ENCODE measurements around the gene CLCN1. TPM values are rescaled to one million over a fixed set of nuclear protein-coding genes. Genes with fewer than 3 reads are reported as not detected.

CLCN1 gene
- total RNA-seq, 4 donors from 2014 or later: 0.24 to 0.79 TPM; not detected in 2

DNA sequence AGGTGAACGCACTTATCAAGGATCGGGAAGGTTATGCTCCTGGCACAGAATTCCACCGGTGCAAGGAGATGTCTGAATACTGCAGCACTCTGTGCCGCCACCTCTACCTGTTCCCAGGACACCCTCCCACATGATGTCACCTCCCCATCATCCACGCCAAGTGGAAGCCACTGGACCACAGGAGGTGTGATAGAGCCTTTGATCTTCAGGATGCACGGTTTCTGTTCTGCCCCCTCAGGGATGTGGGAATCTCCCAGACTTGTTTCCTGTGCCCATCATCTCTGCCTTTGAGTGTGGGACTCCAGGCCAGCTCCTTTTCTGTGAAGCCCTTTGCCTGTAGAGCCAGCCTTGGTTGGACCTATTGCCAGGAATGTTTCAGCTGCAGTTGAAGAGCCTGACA is 11.0 kb upstream of the CLCN1 start:
- ATAC-seq (ENCODE audit: low FRiP score) (no peak), DNase-seq (ENCODE audit: low spot score) (no peak)
- TF ChIP-seq, protein P1, sequence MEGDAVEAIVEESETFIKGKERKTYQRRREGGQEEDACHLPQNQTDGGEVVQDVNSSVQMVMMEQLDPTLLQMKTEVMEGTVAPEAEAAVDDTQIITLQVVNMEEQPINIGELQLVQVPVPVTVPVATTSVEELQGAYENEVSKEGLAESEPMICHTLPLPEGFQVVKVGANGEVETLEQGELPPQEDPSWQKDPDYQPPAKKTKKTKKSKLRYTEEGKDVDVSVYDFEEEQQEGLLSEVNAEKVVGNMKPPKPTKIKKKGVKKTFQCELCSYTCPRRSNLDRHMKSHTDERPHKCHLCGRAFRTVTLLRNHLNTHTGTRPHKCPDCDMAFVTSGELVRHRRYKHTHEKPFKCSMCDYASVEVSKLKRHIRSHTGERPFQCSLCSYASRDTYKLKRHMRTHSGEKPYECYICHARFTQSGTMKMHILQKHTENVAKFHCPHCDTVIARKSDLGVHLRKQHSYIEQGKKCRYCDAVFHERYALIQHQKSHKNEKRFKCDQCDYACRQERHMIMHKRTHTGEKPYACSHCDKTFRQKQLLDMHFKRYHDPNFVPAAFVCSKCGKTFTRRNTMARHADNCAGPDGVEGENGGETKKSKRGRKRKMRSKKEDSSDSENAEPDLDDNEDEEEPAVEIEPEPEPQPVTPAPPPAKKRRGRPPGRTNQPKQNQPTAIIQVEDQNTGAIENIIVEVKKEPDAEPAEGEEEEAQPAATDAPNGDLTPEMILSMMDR (IDR thresholded peaks at IDR 0.05): no peak

DNA sequence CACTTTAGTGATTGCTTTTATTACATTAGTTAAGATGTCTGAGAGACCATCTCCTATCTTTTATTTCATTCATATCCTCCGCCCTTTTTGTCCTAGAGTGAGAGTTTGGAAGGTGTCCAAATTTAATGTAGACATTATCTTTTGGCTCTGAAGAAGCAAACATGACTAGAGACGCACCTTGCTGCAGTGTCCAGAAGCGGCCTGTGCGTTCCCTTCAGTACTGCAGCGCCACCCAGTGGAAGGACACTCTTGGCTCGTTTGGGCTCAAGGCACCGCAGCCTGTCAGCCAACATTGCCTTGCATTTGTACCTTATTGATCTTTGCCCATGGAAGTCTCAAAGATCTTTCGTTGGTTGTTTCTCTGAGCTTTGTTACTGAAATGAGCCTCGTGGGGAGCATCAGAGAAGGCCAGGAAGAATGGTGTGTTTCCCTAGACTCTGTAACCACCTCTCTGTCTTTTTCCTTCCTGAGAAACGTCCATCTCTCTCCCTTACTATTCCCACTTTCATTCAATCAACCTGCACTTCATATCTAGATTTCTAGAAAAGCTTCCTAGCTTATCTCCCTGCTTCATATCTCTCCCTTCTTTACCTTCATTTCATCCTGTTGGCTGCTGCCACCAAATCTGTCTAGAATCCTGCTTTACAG is 10.4 kb upstream of the CLCN1 start:
- DNase-seq (ENCODE audit: low spot score): peak; percentile 75
- TF ChIP-seq, protein P1 (IDR thresholded peaks at IDR 0.05): no peak
- ATAC-seq (ENCODE audit: low FRiP score): no peak

DNA sequence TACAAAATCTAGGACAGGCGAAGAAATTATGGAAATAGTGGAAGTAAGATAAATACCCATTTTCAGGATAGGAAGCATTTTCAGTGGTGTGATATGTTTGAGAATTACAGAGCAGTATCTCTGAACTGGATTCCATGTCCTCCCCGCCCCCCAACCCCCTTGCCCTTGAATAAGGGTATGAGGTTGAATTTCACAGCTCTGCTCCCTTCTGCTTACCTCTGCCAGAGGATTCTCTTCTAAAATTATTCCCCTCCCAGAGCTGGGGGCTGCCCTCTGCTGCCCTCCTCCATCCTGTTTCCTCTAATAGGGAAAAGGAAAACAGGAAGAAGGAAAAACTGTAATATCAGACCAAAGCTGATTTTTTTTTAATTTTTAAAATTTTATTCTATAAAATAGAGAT is 7.3 kb upstream of the CLCN1 start:
- ATAC-seq (ENCODE audit: low FRiP score) (no peak), DNase-seq (ENCODE audit: low spot score) (no peak)
- TF ChIP-seq, protein P1 (IDR thresholded peaks at IDR 0.05): no peak

DNA sequence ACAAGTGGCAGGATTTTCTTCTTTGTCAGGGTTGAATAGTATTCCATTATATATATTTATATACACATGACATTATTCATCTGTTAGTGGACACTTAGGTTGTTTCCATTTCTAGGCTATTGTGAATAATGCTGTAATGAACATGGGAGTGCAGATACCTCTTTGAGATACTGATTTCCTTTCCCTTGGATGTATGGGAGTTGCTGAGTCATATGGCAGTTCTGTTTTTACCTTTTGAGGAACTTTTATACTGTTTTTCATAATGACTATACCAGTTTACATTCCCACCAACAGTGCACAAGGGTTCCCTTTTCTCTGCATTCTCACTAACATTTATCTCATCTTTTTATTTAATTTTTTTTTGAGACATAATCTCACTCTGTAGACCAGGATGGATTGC is 1.8 kb upstream of the CLCN1 start:
- DNase-seq (ENCODE audit: low spot score): no peak
- no peak for ATAC-seq (ENCODE audit: low FRiP score)
- TF ChIP-seq, protein P1 (IDR thresholded peaks at IDR 0.05): no peak

DNA sequence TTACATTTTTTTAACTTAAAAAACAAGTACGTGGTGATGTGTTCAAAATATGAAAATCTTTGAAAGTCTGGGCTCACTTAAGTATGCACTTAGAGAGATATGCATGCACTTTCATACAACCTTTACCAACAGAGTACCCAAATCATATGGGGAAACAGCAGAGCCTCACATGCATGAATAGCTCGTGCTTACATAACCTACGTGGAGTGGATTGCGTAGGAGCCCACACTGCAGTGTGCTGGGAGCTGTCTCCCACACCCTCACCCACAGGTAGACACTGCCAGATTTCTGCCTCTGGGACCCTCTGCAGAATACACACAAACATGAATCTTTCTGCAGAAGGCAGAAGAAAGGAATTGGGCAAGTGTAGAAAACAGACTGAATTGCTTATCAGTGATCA is 581 bp downstream of the CLCN1 start:
- ATAC-seq (ENCODE audit: low FRiP score) (no peak), DNase-seq (ENCODE audit: low spot score) (no peak)
- TF ChIP-seq, protein P1 (IDR thresholded peaks at IDR 0.05): no peak

DNA sequence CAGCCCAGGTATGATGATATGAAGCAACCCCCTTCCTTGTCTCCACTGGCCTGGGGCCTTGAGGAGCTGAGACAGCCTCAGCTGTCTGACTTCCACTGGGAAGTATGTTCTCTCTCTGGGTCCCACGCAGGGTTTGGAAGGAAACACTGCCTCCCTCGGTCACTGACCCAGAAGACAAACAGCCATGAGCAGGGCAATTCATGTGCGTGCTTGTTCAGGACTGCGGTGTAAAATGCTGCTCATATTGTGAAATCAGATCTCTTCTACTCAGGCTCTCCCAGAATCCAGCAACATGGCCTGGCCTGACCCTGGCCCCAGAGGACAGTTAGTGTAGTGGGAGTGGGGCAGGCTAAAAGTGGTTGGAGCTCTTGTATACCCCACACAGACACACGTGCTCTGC is 2.8 kb downstream of the CLCN1 start:
- TF ChIP-seq, protein P1 (IDR thresholded peaks at IDR 0.05): no peak
- no peak for DNase-seq (ENCODE audit: low spot score)
- peak; percentile 55 for ATAC-seq (ENCODE audit: low FRiP score)

DNA sequence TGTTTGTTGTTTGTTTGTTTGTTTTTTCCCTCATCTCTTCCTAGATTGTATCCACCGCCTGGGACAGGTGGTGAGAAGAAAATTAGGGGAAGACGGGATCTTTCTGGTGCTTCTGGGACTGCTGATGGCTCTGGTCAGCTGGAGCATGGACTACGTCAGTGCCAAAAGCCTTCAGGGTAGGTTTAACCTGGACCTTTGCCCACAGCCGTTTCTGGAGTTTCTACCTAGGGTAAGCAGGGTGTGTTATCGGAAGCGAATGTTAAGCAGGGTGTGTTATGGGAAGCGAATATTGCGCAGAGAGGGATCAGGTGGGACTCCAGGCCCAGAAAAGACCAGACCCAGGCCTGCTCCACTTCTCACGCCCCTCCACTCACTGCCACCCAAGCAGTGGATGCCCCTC is 4.7 kb downstream of the CLCN1 start:
- ATAC-seq (ENCODE audit: low FRiP score) (no peak), DNase-seq (ENCODE audit: low spot score) (no peak)
- TF ChIP-seq, protein P1 (IDR thresholded peaks at IDR 0.05): no peak

Measured in omental fat pad (tissue), 4 donors.